NCI-H446 (cell line): ENCODE data around the gene KIFAP3.
A peak's percentile ranks its signal among the peaks of the same experiment; 100 is the strongest.
"Not testable (repeated sequence)": the region's sequence is repeated elsewhere in the genome, so short reads cannot be mapped to it uniquely, and the experiment has no call there.

Source experiments
- DNase-seq, 2 experiments: peaks; one replicate each; lab custom pipeline; 2025; lab: John Stamatoyannopoulos, UW

The KIFAP3 gene

GRCh38 chr1:169924063-169924462, 150.4 kb downstream of the KIFAP3 start:
- no peak for DNase-seq

- no peak for DNase-seq
These were observed 153.4 kb downstream of the KIFAP3 start for GRCh38 chr1:169921080-169921479.

- no peak for DNase-seq
These were observed 155.6 kb downstream of the KIFAP3 start for GRCh38 chr1:169918927-169919326.

GRCh38 chr1:169918220-169918619, 156.3 kb downstream of the KIFAP3 start:
- DNase-seq: not testable (repeated sequence)

GRCh38 chr1:169915150-169915549, 159.3 kb downstream of the KIFAP3 start:
- no peak for DNase-seq

- no peak for DNase-seq
These were observed 160.0 kb downstream of the KIFAP3 start for GRCh38 chr1:169914531-169914930.

GRCh38 chr1:169909499-169909898, 165.0 kb downstream of the KIFAP3 start:
- no peak for DNase-seq

- DNase-seq: no peak
These were observed 167.6 kb downstream of the KIFAP3 start for GRCh38 chr1:169906938-169907337.

- no peak for DNase-seq
These were observed 169.7 kb downstream of the KIFAP3 start for GRCh38 chr1:169904834-169905233.

- DNase-seq: no peak
These were observed 171.7 kb downstream of the KIFAP3 start for GRCh38 chr1:169902751-169903150.

- DNase-seq: no peak
These were observed 173.4 kb downstream of the KIFAP3 start for GRCh38 chr1:169901115-169901514.

- DNase-seq: no peak
These were observed 173.9 kb downstream of the KIFAP3 start for GRCh38 chr1:169900571-169900970.

GRCh38 chr1:169899519-169900217, 174.8 kb downstream of the KIFAP3 start:
- no peak for DNase-seq

GRCh38 chr1:169896013-169896412, 178.5 kb downstream of the KIFAP3 start:
- DNase-seq: no peak

GRCh38 chr1:169894424-169895145, 179.9 kb downstream of the KIFAP3 start:
- DNase-seq: no peak

- peak; percentile 96 to 98 for DNase-seq
These were observed 180.7 kb downstream of the KIFAP3 start, which contains the start of gene SCYL3 for GRCh38 chr1:169893645-169894423. Gene SCYL3 (minus strand): TSS chr1:169893896. CDS start chr1:169888840, 5,056 bp downstream.

GRCh38 chr1:169892927-169893644, 181.4 kb downstream of the KIFAP3 start:
- DNase-seq: no peak

- DNase-seq: no peak
These were observed 182.1 kb downstream of the KIFAP3 start for GRCh38 chr1:169892176-169892926.

- no peak for DNase-seq
These were observed 183.0 kb downstream of the KIFAP3 start for GRCh38 chr1:169891539-169891885.

GRCh38 chr1:169890761-169891538, 183.5 kb downstream of the KIFAP3 start:
- DNase-seq: no peak

GRCh38 chr1:169889871-169890270, 184.6 kb downstream of the KIFAP3 start:
- no peak for DNase-seq
